HG03432 (cell line): ENCODE data around the gene CLASP2.
"Not testable (repeated sequence)": the region's sequence is repeated elsewhere in the genome, so short reads cannot be mapped to it uniquely, and the experiment has no call there.

ENCODE experiments used
- ATAC-seq: cut with Tn5 transposase; IDR thresholded peaks from one replicate; pipeline ENCODE4 v1.9.1; 2021; ENCODE audit warnings: mild to moderate bottlenecking, moderate library complexity; ENCODE audit not compliant: unreplicated experiment

Gene CLASP2

GRCh38 chr3:33459577-33459976 is 258.5 kb downstream of the CLASP2 start:
- ATAC-seq: not testable (repeated sequence)

- ATAC-seq: no peak
Observed at GRCh38 chr3:33458446-33458845, 259.6 kb downstream of the CLASP2 start.

GRCh38 chr3:33456756-33457155 is 261.3 kb downstream of the CLASP2 start:
- ATAC-seq: no peak

- no peak for ATAC-seq
Observed at GRCh38 chr3:33453331-33453761, 264.7 kb downstream of the CLASP2 start.

GRCh38 chr3:33451994-33452393 is 266.1 kb downstream of the CLASP2 start:
- ATAC-seq: not testable (repeated sequence)

GRCh38 chr3:33447958-33448357 is 270.1 kb downstream of the CLASP2 start:
- no peak for ATAC-seq

GRCh38 chr3:33447256-33447625 is 270.8 kb downstream of the CLASP2 start:
- ATAC-seq: not testable (repeated sequence)
